Panc1 (cell line): ENCODE data around the gene TMEM88. TPM values are rescaled to one million over a fixed set of nuclear protein-coding genes. Genes with fewer than 3 reads are reported as not detected.

Experiments
- ATAC-seq: fragments of 200-7000 bp; cut with Tn5 transposase; 2 replicates; pipeline ENCODE4 v1.9.1; 2020; ENCODE audit warnings: mild to moderate bottlenecking, moderate library complexity
- BruUV-seq: library from RNA; stranded (reverse); fragments of 400-500 nt; replicated peaks from 2 replicates; lab custom pipeline; 2021; lab: Mats Ljungman, UMichigan
- CTCF ChIA-PET: fragments of 300-600 bp; sonication (Branson Sonifier 250); formaldehyde crosslinking; loops from one replicate; lab custom pipeline; 2022; ENCODE audit warnings: antibody characterized with exemption; lab: Charles Lee
- POLR2A ChIA-PET: fragments of 300-600 bp; sonication (Branson Sonifier 250); formaldehyde crosslinking; loops from one replicate; lab custom pipeline; 2022; ENCODE audit warnings: antibody characterized with exemption; lab: Charles Lee
- DNase-seq: peaks from one replicate; pipeline ENCODE4 v3.0.0-alpha.2; 2010; ENCODE audit warnings: low read depth, low spot score
- H3K27ac ChIP-seq: 2 replicates; pipeline ENCODE4 v1.5.1; 2011; ENCODE audit warnings: mild to moderate bottlenecking, low read length, inconsistent platforms
- H3K27me3 ChIP-seq: fragments of 200-500 bp; sonication (Bioruptor generic); 2 replicates; pipeline ENCODE4 v1.6.0; 2014; ENCODE audit warnings: low read length, inconsistent platforms; ENCODE audit not compliant: control insufficient read depth, insufficient read depth
- H3K36me3 ChIP-seq: fragments of 200-500 bp; sonication (Bioruptor generic); 2 replicates; pipeline ENCODE4 v1.5.1; 2014; ENCODE audit warnings: inconsistent platforms, mild to moderate bottlenecking, low read length, moderate library complexity; ENCODE audit not compliant: control insufficient read depth, insufficient read depth
- H3K4me1 ChIP-seq: 2 replicates; pipeline ENCODE4 v1.5.1; 2011; ENCODE audit warnings: inconsistent platforms, mild to moderate bottlenecking, low read length, moderate library complexity; ENCODE audit not compliant: control insufficient read depth, insufficient read depth
- H3K4me3 ChIP-seq, 2 experiments: 2 replicates each; pipeline ENCODE4 v1.5.1; 2011 to 2012; ENCODE audit warnings: low read depth in 2 of 2, low read length in 2 of 2, mild to moderate bottlenecking in 2 of 2, inconsistent platforms in 1 of 2, moderate library complexity in 1 of 2
- H3K9me3 ChIP-seq: fragments of 200-500 bp; sonication (Bioruptor generic); 2 replicates; pipeline ENCODE4 v1.5.1; 2014; ENCODE audit warnings: low read depth, mild to moderate bottlenecking, inconsistent platforms, low read length, moderate library complexity; ENCODE audit not compliant: control insufficient read depth, insufficient read depth
- CTCF ChIP-seq: fragments of 450-650 bp; IDR thresholded peaks from 2 replicates; pipeline ENCODE4 v1.5.1; 2017; ENCODE audit warnings: mild to moderate bottlenecking
- POLR2AphosphoS5 ChIP-seq: IDR thresholded peaks from 2 replicates; pipeline ENCODE4 v1.6.1; 2012; ENCODE audit warnings: mild to moderate bottlenecking, low read depth, low read length, moderate library complexity
- REST ChIP-seq, 2 experiments: IDR thresholded peaks; 2 replicates each; pipeline ENCODE4 v1.6.1; 2011 to 2012; ENCODE audit warnings: low read depth in 2 of 2, control low read depth in 1 of 2, low read length in 1 of 2, mild to moderate bottlenecking in 1 of 2, moderate library complexity in 1 of 2; ENCODE audit not compliant: insufficient read depth in 1 of 2
- SIN3A ChIP-seq: IDR thresholded peaks from 2 replicates; pipeline ENCODE4 v1.6.1; 2012; ENCODE audit warnings: low read depth, mild to moderate bottlenecking, low read length, moderate library complexity, borderline replicate concordance; ENCODE audit not compliant: insufficient read depth
- TCF7L2 ChIP-seq: IDR thresholded peaks from 2 replicates; pipeline ENCODE4 v1.6.1; 2011; ENCODE audit warnings: mild to moderate bottlenecking, low read depth, low read length, inconsistent platforms
- in situ Hi-C: cut with HindIII; loops from 2 replicates; pipeline ENCODE4 v1.10.0; 2016; ENCODE audit warnings: low sequenced_read_pairs, low pct_unique_long_range_greater_than_20kb
- intact Hi-C: fragments of 100-400 bp; cut with micrococcal nuclease; formaldehyde crosslinking; loops from one replicate; pipeline ENCODE4 v1.10.0; 2022; ENCODE audit not compliant: unreplicated experiment
- total RNA-seq: library from RNA; stranded (reverse); gene quantifications from one replicate; pipeline ENCODE4 v1.2.1, GENCODE V29; 2021; ENCODE audit not compliant: unreplicated experiment

TMEM88 gene
- total RNA-seq, 1 experiment from 2014 or later, result 1.6 TPM

- CTCF ChIA-PET, result no interaction called here
- intact Hi-C loops, result no loop called here
Observed at GRCh38 chr17:7882068-7882467, 27.2 kb downstream of the TMEM88 start.

GRCh38 chr17:7882629-7883028, 27.8 kb downstream of the TMEM88 start:
- Histone ChIP-seq H3K4me3 (no peak overlapping the region), H3K27ac (no peak overlapping the region; the same call in 1 of the 2 replicates), H3K27me3 (no peaks in the 10 kb centered on the region), H3K9me3 (no peaks in the 10 kb centered on the region), H3K36me3 (peaks cover 6% of the 10 kb centered on the region; the same call in 1 of the 2 replicates), H3K4me1 (peaks cover 15% of the 10 kb centered on the region; the same call in 1 of the 2 replicates)
- ATAC-seq (no peak), DNase-seq (no peak)
- TF ChIP-seq TCF7L2, result no peak
- TF ChIP-seq SIN3A, result no peak
- no peak for TF ChIP-seq REST (IDR thresholded peaks at IDR 0.05; ENCODE audit: insufficient read depth in 1 of 2, low read depth in 2 of 2, low read length in 1 of 2)
- TF ChIP-seq CTCF, result no peak
- no peak for TF ChIP-seq POLR2AphosphoS5
- in situ Hi-C loops (no loop called here), intact Hi-C loops (no loop called here)
- ChIA-PET CTCF (no interaction called here), POLR2A (no interaction called here)
- BruUV-seq, result no TSS peak

More at GRCh38 chr17:7882068-7882467, 27.2 kb downstream of the TMEM88 start:
- Histone ChIP-seq H3K27me3 (no peaks in the 10 kb centered on the region), H3K36me3 (peaks cover 9% of the 10 kb centered on the region; the same call in 1 of the 2 replicates), H3K4me3 (no peak overlapping the region), H3K27ac (no peak overlapping the region; the same call in 1 of the 2 replicates), H3K9me3 (no peaks in the 10 kb centered on the region), H3K4me1 (peaks cover 15% of the 10 kb centered on the region; the same call in 1 of the 2 replicates)
- in situ Hi-C loops, result no loop called here
- no peak for TF ChIP-seq SIN3A
- no peak for TF ChIP-seq TCF7L2
- no peak for TF ChIP-seq CTCF
- no peak for TF ChIP-seq REST (IDR thresholded peaks at IDR 0.05; ENCODE audit: insufficient read depth in 1 of 2, low read depth in 2 of 2, low read length in 1 of 2)
- no peak for TF ChIP-seq POLR2AphosphoS5
- DNase-seq (no peak), ATAC-seq (no peak)
- POLR2A ChIA-PET, result no interaction called here
- BruUV-seq, result no TSS peak
